ENCODE results near the gene HOXC9.

HOXC9 gene

GRCh38 chr12:54002278-54002914 lies 2.4 kb downstream of the HOXC9 start:
- no peaks in the 10 kb centered on the region for H3K36me3 ChIP-seq (replicated peaks)
- peaks cover 94% of the 10 kb centered on the region for H3K27me3 ChIP-seq (replicated peaks)
- H3K4me3 ChIP-seq (ENCODE audit: low read depth, low read length): no peak overlapping the region
- in situ Hi-C loops (cut with HindIII; ENCODE audit: low pct_ligation_motif_present, low sequenced_read_pairs): loop anchor here (25.0 kb wide), 1 partner anchor 210 kb away; no protein-coding TSS in a partner anchor
- no peak overlapping the region for H3K27ac ChIP-seq
- no peak for TF ChIP-seq CTCF (IDR thresholded peaks at IDR 0.05; ENCODE audit: low read depth, low read length, missing control alignments)
- no peak for DNase-seq

GRCh38 chr12:54002915-54003389 lies 3.0 kb downstream of the HOXC9 start:
- DNase-seq: no peak
- peaks cover 94% of the 10 kb centered on the region for H3K27me3 ChIP-seq (replicated peaks)
- in situ Hi-C loops (cut with HindIII; ENCODE audit: low pct_ligation_motif_present, low sequenced_read_pairs): loop anchor here (25.0 kb wide), 1 partner anchor 209 kb away; no protein-coding TSS in a partner anchor
- H3K36me3 ChIP-seq (replicated peaks): no peaks in the 10 kb centered on the region
- no peak overlapping the region for H3K27ac ChIP-seq
- no peak overlapping the region for H3K4me3 ChIP-seq (ENCODE audit: low read depth, low read length)
- no peak for TF ChIP-seq CTCF (IDR thresholded peaks at IDR 0.05; ENCODE audit: low read depth, low read length, missing control alignments)

- no peaks in the 10 kb centered on the region for H3K36me3 ChIP-seq (replicated peaks)
- no peak for TF ChIP-seq CTCF (IDR thresholded peaks at IDR 0.05; ENCODE audit: low read depth, low read length, missing control alignments)
- no peak overlapping the region for H3K27ac ChIP-seq
- DNase-seq: no peak
- in situ Hi-C loops (cut with HindIII; ENCODE audit: low pct_ligation_motif_present, low sequenced_read_pairs): loop anchor here (25.0 kb wide), 1 partner anchor 209 kb away; no protein-coding TSS in a partner anchor
- H3K27me3 ChIP-seq (replicated peaks): peaks cover 93% of the 10 kb centered on the region
- H3K4me3 ChIP-seq (ENCODE audit: low read depth, low read length): no peak overlapping the region
Observed at GRCh38 chr12:54003625-54004024, 3.7 kb downstream of the HOXC9 start.

- in situ Hi-C loops (cut with HindIII; ENCODE audit: low pct_ligation_motif_present, low sequenced_read_pairs): loop anchor here (25.0 kb wide), 1 partner anchor 208 kb away; no protein-coding TSS in a partner anchor
- no peaks in the 10 kb centered on the region for H3K36me3 ChIP-seq (replicated peaks)
- no peak overlapping the region for H3K27ac ChIP-seq
- H3K27me3 ChIP-seq (replicated peaks): peaks cover 91% of the 10 kb centered on the region
- peak; percentile 7 for TF ChIP-seq CTCF (IDR thresholded peaks at IDR 0.05; ENCODE audit: low read depth, low read length, missing control alignments)
- no peak overlapping the region for H3K4me3 ChIP-seq (ENCODE audit: low read depth, low read length)
- no peak for DNase-seq
Observed at GRCh38 chr12:54004063-54004840, 4.3 kb downstream of the HOXC9 start.

- Histone ChIP-seq H3K27ac (no peak overlapping the region), H3K36me3 (replicated peaks) (no peaks in the 10 kb centered on the region), H3K27me3 (replicated peaks) (peaks cover 92% of the 10 kb centered on the region), H3K4me3 (ENCODE audit: low read depth, low read length) (no peak overlapping the region)
- no peak for DNase-seq
- in situ Hi-C loops (cut with HindIII; ENCODE audit: low pct_ligation_motif_present, low sequenced_read_pairs): loop anchor here (25.0 kb wide), 1 partner anchor 207 kb away; no protein-coding TSS in a partner anchor
- TF ChIP-seq CTCF (IDR thresholded peaks at IDR 0.05; ENCODE audit: low read depth, low read length, missing control alignments): no peak
Observed at GRCh38 chr12:54004841-54005530, 5.0 kb downstream of the HOXC9 start.

Data from brain microvascular endothelial cell (primary cell).